Activated CD8-positive, alpha-beta T cell treated with anti-CD3 and anti-CD28 coated beads for 36 hours (primary cell): ENCODE measurements around the gene ADCY5. TPM values are rescaled to one million over a fixed set of nuclear protein-coding genes. Genes with fewer than 3 reads are reported as not detected.

Experiments
- ATAC-seq: fragments of 200-7000 bp; cut with Tn5 transposase; one replicate; pipeline ENCODE4 v1.10.0; 2021; ENCODE audit warnings: mild to moderate bottlenecking, moderate library complexity
- CTCF ChIA-PET: fragments of 350-600 bp; sonication (Branson Sonifier 250); formaldehyde crosslinking; loops from one replicate; lab custom pipeline; 2021; ENCODE audit warnings: antibody characterized with exemption; lab: Charles Lee
- POLR2A ChIA-PET: fragments of 350-600 bp; sonication (Branson Sonifier 250); formaldehyde crosslinking; loops from one replicate; lab custom pipeline; 2021; ENCODE audit warnings: antibody characterized with exemption; lab: Charles Lee
- DNase-seq: peaks from one replicate; pipeline ENCODE4 v3.0.0-alpha.2; 2020
- H3K27ac Mint-ChIP-seq: one replicate; pipeline ENCODE4 v1.8.0; 2021; ENCODE audit warnings: mild to moderate bottlenecking, mixed read lengths
- H3K27me3 Mint-ChIP-seq: one replicate; pipeline ENCODE4 v1.8.0; 2021; ENCODE audit warnings: mixed read lengths
- H3K36me3 Mint-ChIP-seq: one replicate; pipeline ENCODE4 v1.8.0; 2021; ENCODE audit warnings: low read depth, mixed read lengths
- H3K4me1 Mint-ChIP-seq: one replicate; pipeline ENCODE4 v1.8.0; 2021; ENCODE audit warnings: low read depth, mixed read lengths
- H3K4me3 Mint-ChIP-seq: one replicate; pipeline ENCODE4 v1.8.0; 2021; ENCODE audit warnings: mild to moderate bottlenecking, moderate library complexity, mixed read lengths
- H3K9me3 Mint-ChIP-seq: one replicate; pipeline ENCODE4 v1.8.0; 2021; ENCODE audit warnings: mixed read lengths
- intact Hi-C: fragments of 100-400 bp; cut with micrococcal nuclease; formaldehyde crosslinking; loops from one replicate; pipeline ENCODE4 v1.10.0; 2022
- total RNA-seq, 2 experiments: library from RNA; stranded (reverse); gene quantifications; one replicate each; pipeline ENCODE4 v1.2.3, GENCODE V29; 2021
- TF ChIP-seq, protein P1 (sequence below): fragments of 200-600 bp; IDR thresholded peaks from one replicate; pipeline ENCODE4 v1.8.0; 2022; ENCODE audit warnings: antibody characterized with exemption, mild to moderate bottlenecking

The ADCY5 gene
- total RNA-seq, 2 experiments from 2014 or later, result not detected

DNA sequence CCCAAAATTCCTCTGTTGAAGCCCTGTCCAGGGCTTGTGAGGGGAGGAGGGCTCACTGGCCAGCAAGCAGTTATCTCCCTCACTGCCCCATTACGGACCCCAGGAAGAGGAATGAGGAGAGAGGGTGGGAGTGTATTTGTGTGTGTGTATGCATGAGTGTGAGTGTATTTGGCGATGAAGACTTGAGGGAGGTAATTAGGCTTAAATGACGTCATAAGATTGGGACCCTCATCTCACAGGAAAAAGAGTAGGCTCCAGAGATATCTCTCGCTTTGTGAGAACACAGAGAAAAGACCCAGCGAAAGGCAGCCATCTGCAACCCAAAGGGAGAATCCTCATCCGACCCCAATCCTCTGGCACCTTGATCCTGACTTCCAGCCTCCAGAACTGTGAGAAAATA, 32.2 kb downstream of the ADCY5 start:
- H3K27me3 Mint-ChIP-seq, result no peaks in the 10 kb centered on the region
- POLR2A ChIA-PET, result no interaction called here
- CTCF ChIA-PET, result no interaction called here

DNA sequence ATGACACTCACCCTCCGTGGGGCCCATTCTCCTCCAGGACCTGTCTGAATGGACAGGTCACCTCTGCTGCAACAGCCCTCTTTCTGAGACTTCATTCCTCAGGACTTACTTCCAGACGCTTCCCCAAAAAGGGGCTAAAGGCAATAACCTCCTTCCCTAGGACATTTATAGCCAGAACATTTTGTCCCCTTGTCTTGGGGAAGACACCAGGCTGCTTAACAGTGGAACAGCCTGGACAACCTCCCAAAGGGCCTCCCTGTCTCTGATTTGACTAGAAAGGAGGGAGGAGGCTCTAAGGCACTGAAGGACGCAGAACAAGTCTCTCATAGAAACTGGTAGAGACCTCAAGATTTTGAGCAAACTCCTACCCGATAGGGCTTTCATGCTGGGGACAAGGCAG, 32.7 kb downstream of the ADCY5 start:
- Mint-ChIP-seq H3K27ac (no peak overlapping the region), H3K4me1 (no peaks in the 10 kb centered on the region), H3K9me3 (no peaks in the 10 kb centered on the region), H3K27me3 (no peaks in the 10 kb centered on the region), H3K4me3 (no peak overlapping the region), H3K36me3 (no peaks in the 10 kb centered on the region)
- TF ChIP-seq, protein P1, sequence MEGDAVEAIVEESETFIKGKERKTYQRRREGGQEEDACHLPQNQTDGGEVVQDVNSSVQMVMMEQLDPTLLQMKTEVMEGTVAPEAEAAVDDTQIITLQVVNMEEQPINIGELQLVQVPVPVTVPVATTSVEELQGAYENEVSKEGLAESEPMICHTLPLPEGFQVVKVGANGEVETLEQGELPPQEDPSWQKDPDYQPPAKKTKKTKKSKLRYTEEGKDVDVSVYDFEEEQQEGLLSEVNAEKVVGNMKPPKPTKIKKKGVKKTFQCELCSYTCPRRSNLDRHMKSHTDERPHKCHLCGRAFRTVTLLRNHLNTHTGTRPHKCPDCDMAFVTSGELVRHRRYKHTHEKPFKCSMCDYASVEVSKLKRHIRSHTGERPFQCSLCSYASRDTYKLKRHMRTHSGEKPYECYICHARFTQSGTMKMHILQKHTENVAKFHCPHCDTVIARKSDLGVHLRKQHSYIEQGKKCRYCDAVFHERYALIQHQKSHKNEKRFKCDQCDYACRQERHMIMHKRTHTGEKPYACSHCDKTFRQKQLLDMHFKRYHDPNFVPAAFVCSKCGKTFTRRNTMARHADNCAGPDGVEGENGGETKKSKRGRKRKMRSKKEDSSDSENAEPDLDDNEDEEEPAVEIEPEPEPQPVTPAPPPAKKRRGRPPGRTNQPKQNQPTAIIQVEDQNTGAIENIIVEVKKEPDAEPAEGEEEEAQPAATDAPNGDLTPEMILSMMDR, result no peak
- POLR2A ChIA-PET, result no interaction called here
- DNase-seq (no peak), ATAC-seq (no peak)
- intact Hi-C loops, result no loop called here
- CTCF ChIA-PET, result no interaction called here

More for the DNA sequence above, 32.2 kb downstream of the ADCY5 start:
- Mint-ChIP-seq H3K4me3 (no peak overlapping the region), H3K36me3 (no peaks in the 10 kb centered on the region), H3K4me1 (no peaks in the 10 kb centered on the region), H3K27ac (no peak overlapping the region), H3K9me3 (no peaks in the 10 kb centered on the region)
- TF ChIP-seq, protein P1, result no peak
- ATAC-seq (no peak), DNase-seq (no peak)
- intact Hi-C loops, result no loop called here

DNA sequence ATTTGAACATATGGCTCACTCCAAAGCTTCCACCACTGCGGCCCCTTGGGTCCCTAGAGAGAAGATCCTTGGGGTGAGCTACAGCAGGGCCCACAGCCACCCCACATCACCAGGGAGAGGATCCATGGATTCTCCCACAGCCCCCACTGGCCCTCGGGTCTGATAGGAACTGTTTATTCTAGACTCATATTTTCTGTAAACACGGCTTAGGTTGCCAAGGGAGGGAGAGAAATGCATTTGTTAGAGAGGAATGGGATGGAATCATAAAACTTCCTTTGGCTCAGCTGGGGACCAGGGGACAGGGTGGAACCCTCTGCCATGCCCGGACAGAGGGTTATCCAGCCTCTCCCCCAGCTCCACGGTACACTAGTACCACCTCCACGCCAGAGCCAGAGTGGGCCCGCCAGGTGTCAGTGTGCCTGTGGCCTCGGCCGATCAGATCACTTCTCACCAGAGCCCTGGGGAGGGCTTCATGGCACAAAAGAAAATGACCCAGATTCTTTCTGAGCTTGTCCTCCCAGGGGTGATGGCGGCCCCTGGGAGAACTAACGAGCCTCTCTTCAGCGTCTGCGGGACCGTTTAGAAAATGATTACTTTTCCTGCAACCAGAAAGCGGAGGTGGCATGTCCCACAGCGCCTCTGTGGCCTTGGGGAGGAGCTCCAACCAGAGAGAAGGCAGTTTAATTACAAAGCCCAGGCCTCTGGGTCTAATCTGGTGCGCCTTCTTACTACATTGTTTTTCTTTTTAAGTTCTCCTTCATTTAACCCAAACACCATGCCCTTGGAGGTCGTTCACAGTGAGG, 33.7 kb downstream of the ADCY5 start:
- DNase-seq (no peak), ATAC-seq (no peak)
- peaks cover 2% of the 10 kb centered on the region for H3K27me3 Mint-ChIP-seq
- TF ChIP-seq, protein P1, result no peak
- no peaks in the 10 kb centered on the region for H3K36me3 Mint-ChIP-seq
- CTCF ChIA-PET, result no interaction called here
- no peaks in the 10 kb centered on the region for H3K9me3 Mint-ChIP-seq
- H3K4me3 Mint-ChIP-seq, result no peak overlapping the region
- H3K4me1 Mint-ChIP-seq, result no peaks in the 10 kb centered on the region
- intact Hi-C loops, result no loop called here
- H3K27ac Mint-ChIP-seq, result no peak overlapping the region
- POLR2A ChIA-PET, result no interaction called here

DNA sequence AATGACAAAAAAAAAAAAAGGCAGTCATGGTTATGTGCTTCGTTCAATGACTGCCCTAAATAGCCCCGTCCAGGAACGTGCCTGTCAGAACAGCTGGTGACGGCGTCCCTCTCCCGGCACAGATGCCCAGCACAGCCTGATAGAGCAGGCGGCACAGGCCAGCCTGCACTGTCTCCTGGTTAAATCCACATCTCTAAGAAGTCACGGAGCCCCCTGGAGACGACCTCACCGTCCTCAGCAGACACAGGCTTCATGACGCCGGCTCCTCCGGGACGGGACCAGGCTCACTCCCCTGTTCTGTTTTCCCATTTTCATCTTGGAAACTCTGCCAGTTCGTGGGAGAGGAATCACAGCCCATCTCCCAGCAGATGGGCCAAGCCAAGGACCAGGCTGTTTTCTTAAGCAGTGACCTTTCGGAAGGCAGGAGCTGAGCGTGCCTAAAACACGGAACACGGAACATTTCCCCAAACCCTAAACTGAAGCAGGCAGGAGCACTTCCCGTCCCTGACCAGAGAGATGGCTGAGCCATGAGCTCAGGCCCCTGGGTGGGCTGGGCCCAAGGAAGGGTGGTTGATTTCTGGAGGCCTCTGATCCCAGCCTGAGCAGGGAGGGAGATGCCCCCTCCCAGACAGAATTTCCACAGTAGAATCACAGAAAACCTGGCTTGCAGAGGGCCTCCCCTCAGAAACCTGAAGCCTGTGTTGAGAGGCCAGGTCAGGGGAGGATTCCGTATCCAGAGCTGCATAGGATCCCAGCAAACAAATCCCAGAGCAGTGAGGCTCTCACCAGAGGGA, 35.9 kb downstream of the ADCY5 start:
- DNase-seq, result no peak
- no peaks in the 10 kb centered on the region for H3K9me3 Mint-ChIP-seq
- ChIA-PET POLR2A (no interaction called here), CTCF (no interaction called here)
- no peaks in the 10 kb centered on the region for H3K4me1 Mint-ChIP-seq
- no peak overlapping the region for H3K4me3 Mint-ChIP-seq
- H3K27me3 Mint-ChIP-seq, result peaks cover 2% of the 10 kb centered on the region
- ATAC-seq, result no peak
- intact Hi-C loops, result no loop called here
- H3K27ac Mint-ChIP-seq, result no peak overlapping the region
- TF ChIP-seq, protein P1, result no peak
- no peaks in the 10 kb centered on the region for H3K36me3 Mint-ChIP-seq

DNA sequence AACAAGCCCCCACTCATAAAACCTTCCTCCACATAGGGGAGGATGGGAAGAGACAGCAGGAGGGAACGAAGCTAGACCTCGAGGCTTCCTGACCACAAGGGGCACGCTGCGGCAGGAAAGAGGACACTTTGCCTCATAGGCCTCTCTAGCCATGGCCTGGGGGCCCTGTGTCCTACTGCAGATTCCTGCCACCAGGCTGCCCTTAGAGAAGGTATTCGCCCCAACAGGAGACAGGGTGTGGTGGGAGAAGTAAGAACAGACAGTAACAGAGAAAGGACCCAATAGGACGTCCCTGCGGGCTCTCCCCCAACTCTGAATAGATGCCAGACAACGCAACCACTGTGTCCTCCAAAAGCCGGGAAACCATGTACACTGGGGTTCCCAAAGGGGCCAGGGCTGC, 36.8 kb downstream of the ADCY5 start:
- ChIA-PET POLR2A (no interaction called here), CTCF (interaction anchor here (1.1 kb wide), 1 partner anchor 51 kb away, joined by 4 read pairs; no protein-coding TSS in a partner anchor)
- intact Hi-C loops, result no loop called here

More for the DNA sequence above, 36.8 kb downstream of the ADCY5 start:
- no peaks in the 10 kb centered on the region for H3K9me3 Mint-ChIP-seq
- H3K27me3 Mint-ChIP-seq, result peaks cover 2% of the 10 kb centered on the region
- no peak overlapping the region for H3K27ac Mint-ChIP-seq
- no peak overlapping the region for H3K4me3 Mint-ChIP-seq
- no peak for ATAC-seq
- H3K36me3 Mint-ChIP-seq, result no peaks in the 10 kb centered on the region
- DNase-seq, result no peak
- H3K4me1 Mint-ChIP-seq, result no peaks in the 10 kb centered on the region
- TF ChIP-seq, protein P1, result no peak
